ENCODE results near the gene ENOX1.

ENOX1 gene

DNA sequence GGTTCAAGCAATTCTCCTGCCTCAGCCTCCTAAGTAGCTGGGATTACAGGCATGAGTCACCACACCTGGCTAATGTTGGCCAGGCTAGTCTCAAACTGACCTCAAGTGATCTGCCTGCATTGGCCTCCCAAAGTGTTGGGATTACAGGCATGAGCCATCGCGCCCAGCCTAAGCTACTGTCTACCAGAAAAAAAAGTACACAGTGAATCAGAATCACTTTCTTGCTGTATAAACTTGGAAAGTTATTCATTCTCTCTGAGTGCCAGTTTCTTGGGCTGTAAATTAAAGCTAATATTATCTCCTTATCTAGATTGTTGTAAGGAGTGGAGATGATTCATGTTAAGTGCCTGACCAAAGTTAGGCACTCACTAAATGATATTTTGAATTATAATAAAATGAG is 242.8 kb downstream of the ENOX1 start:
- peaks cover 0 to 32% (median 22%) of the 10 kb centered on the region in 4 donors for H3K4me1 ChIP-seq
- peaks cover 0 to 3% (median 0%) of the 10 kb centered on the region in 3 donors for H3K9me3 ChIP-seq
- H3K36me3 ChIP-seq, result no peaks in the 10 kb centered on the region
- TF ChIP-seq, protein P1, sequence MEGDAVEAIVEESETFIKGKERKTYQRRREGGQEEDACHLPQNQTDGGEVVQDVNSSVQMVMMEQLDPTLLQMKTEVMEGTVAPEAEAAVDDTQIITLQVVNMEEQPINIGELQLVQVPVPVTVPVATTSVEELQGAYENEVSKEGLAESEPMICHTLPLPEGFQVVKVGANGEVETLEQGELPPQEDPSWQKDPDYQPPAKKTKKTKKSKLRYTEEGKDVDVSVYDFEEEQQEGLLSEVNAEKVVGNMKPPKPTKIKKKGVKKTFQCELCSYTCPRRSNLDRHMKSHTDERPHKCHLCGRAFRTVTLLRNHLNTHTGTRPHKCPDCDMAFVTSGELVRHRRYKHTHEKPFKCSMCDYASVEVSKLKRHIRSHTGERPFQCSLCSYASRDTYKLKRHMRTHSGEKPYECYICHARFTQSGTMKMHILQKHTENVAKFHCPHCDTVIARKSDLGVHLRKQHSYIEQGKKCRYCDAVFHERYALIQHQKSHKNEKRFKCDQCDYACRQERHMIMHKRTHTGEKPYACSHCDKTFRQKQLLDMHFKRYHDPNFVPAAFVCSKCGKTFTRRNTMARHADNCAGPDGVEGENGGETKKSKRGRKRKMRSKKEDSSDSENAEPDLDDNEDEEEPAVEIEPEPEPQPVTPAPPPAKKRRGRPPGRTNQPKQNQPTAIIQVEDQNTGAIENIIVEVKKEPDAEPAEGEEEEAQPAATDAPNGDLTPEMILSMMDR (IDR thresholded peaks at IDR 0.05), result no peak
- no peak overlapping the region for H3K27ac ChIP-seq
- intact Hi-C loops (cut with DNase I; ENCODE audit: low total_unique reads), result no loop called here
- no peak overlapping the region for H3K4me3 ChIP-seq
- no peak for DNase-seq
- H3K27me3 ChIP-seq, result no peaks in the 10 kb centered on the region

DNA sequence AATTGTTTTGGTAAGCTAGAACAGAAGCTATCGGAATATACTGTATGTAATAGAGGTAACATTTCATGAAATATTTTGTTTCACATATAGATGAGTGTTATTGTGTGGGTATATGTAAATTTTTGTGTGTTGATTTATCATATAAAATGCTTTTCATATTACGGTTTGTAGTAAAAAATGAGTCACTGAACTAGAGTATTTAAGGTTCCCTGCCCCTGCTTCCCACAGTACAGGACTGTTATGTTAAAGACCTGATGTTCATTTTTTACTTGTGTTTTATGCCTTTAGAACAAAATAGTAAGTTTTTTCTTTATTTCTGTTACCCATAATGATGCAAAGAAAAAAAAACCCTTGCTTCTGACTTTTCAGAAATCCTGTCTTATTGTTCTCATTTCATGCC is 243.4 kb downstream of the ENOX1 start:
- TF ChIP-seq, protein P1 (IDR thresholded peaks at IDR 0.05), result no peak
- Histone ChIP-seq H3K27ac (no peak overlapping the region), H3K4me3 (no peak overlapping the region), H3K4me1 (peaks cover 0 to 32% (median 22%) of the 10 kb centered on the region in 4 donors), H3K27me3 (no peaks in the 10 kb centered on the region), H3K36me3 (no peaks in the 10 kb centered on the region), H3K9me3 (peaks cover 0 to 7% (median 0%) of the 10 kb centered on the region in 3 donors)
- DNase-seq, result no peak
- intact Hi-C loops (cut with DNase I; ENCODE audit: low total_unique reads), result no loop called here

DNA sequence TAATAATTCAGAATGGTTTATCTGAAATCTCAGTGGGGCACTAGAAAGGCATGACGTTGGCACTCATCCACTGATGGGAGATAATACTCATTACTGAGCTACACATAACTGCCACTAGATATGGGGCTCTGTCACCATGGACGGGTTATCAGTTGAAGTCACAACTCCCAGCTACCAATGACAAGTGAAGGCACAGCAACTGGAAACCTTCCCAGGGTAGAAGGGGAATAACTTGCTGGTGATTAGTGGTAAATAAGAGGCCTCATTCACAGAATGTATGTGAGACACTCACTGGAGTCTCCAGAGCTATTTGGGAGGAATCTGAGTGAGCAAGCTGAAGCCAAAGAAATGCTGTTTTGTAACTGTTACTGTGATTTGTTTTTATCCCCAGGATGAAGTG is 249.6 kb downstream of the ENOX1 start:
- Histone ChIP-seq H3K4me3 (no peak overlapping the region), H3K27ac (no peak overlapping the region), H3K27me3 (no peaks in the 10 kb centered on the region), H3K9me3 (peaks cover 0 to 7% (median 0%) of the 10 kb centered on the region in 3 donors), H3K4me1 (no peaks in the 10 kb centered on the region), H3K36me3 (no peaks in the 10 kb centered on the region)
- no peak for DNase-seq
- intact Hi-C loops (cut with DNase I; ENCODE audit: low total_unique reads), result no loop called here
- TF ChIP-seq, protein P1 (IDR thresholded peaks at IDR 0.05), result no peak

DNA sequence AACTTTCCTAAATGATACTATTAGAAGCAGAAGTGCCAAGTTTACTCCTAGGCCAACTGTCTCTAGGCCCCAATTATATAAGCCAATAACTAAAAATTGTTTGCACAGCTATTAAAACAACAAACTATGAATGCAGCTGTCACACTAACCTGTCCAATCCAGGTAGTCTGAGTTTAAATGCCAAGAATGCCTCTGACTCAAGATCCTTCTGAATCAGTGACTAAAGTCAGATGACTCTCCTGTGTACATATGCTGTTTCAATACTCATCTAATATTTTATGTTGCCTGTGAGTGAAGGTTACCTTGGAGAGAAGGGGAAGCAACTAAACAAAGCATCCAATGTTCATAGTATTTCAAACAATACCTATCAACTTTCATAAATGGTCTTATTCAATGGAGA is 257.0 kb downstream of the ENOX1 start:
- no peak overlapping the region for H3K4me3 ChIP-seq
- no peaks in the 10 kb centered on the region for H3K4me1 ChIP-seq
- intact Hi-C loops (cut with DNase I; ENCODE audit: low total_unique reads), result no loop called here
- TF ChIP-seq, protein P1 (IDR thresholded peaks at IDR 0.05), result no peak
- no peaks in the 10 kb centered on the region for H3K9me3 ChIP-seq
- H3K27me3 ChIP-seq, result no peaks in the 10 kb centered on the region
- H3K27ac ChIP-seq, result no peak overlapping the region
- no peaks in the 10 kb centered on the region for H3K36me3 ChIP-seq
- DNase-seq, result no peak

DNA sequence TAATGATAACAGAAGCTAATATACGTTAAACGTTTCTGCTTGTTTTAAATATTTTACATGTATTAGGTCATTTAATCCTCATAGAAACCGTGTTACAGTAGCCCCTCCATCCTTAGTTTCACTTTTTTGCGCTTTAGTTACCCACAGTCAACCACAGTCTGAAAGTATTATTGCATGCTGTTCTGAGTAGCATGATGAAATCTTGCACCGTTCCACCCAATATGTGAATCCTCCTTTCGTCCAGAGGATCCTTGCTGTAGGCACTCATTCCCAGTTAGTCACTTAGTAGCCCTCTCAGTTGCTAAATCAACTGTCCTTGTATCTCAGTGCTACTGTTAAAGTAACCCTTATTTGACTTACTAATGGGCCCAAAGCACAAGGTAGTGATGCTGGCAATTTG is 257.8 kb downstream of the ENOX1 start:
- DNase-seq, result no peak

More for the DNA sequence above, 257.8 kb downstream of the ENOX1 start:
- TF ChIP-seq, protein P1 (IDR thresholded peaks at IDR 0.05), result no peak
- H3K4me1 ChIP-seq, result no peaks in the 10 kb centered on the region
- H3K27ac ChIP-seq, result no peak overlapping the region
- no peaks in the 10 kb centered on the region for H3K36me3 ChIP-seq
- intact Hi-C loops (cut with DNase I; ENCODE audit: low total_unique reads), result no loop called here
- no peaks in the 10 kb centered on the region for H3K9me3 ChIP-seq
- no peak overlapping the region for H3K4me3 ChIP-seq
- H3K27me3 ChIP-seq, result no peaks in the 10 kb centered on the region

Measured in tibial artery (tissue), 4 donors.